MM.1S (cell line): Measurements from ENCODE around the gene AGPAT1.

Source experiments
- CTCF ChIP-seq: fragments of 300-600 bp; sonication (generic); IDR thresholded peaks from 2 replicates; pipeline ENCODE4 v1.5.1; 2016; ENCODE audit warnings: antibody characterized with exemption, low read length, mixed read lengths
- EZH2 ChIP-seq: fragments of 300-600 bp; sonication (generic); optimal IDR thresholded peaks from 2 replicates; pipeline ENCODE3; 2017; ENCODE audit warnings: low read depth, mild to moderate bottlenecking, antibody characterized with exemption, low read length, mixed read lengths
- EZH2phosphoT487 ChIP-seq: fragments of 300-600 bp; sonication (generic); IDR thresholded peaks from 2 replicates; pipeline ENCODE4 v1.6.1; 2018; ENCODE audit warnings: antibody characterized with exemption, low read length

- TF ChIP-seq CTCF (no peak), EZH2phosphoT487 (no peak), EZH2 (no peak)
These were observed 25.0 kb upstream of the AGPAT1 start for GRCh38 chr6:32200711-32201475.
